Smooth muscle cell of the brain vasculature (primary cell): ENCODE results near the gene SLC24A4.

ENCODE experiments used
- DNase-seq: peaks from one replicate; pipeline ENCODE4 v3.0.0-alpha.2; 2012; ENCODE audit warnings: low read depth, low spot score

SLC24A4 gene

GRCh38 chr14:92437309-92437708 lies 114.3 kb downstream of the SLC24A4 start:
- DNase-seq, result no peak

- no peak for DNase-seq
Measured at GRCh38 chr14:92437729-92438285, 114.8 kb downstream of the SLC24A4 start.

GRCh38 chr14:92439537-92440344 lies 116.8 kb downstream of the SLC24A4 start:
- DNase-seq, result no peak

GRCh38 chr14:92440345-92441003 lies 117.5 kb downstream of the SLC24A4 start:
- no peak for DNase-seq

GRCh38 chr14:92441751-92442504 lies 119.0 kb downstream of the SLC24A4 start:
- no peak for DNase-seq

- DNase-seq, result no peak
Measured at GRCh38 chr14:92443167-92443566, 120.2 kb downstream of the SLC24A4 start.

GRCh38 chr14:92443741-92444140 lies 120.8 kb downstream of the SLC24A4 start:
- no peak for DNase-seq

GRCh38 chr14:92446771-92447170 lies 123.8 kb downstream of the SLC24A4 start:
- no peak for DNase-seq

GRCh38 chr14:92447416-92448197 lies 124.6 kb downstream of the SLC24A4 start:
- no peak for DNase-seq

- DNase-seq, result no peak
Measured at GRCh38 chr14:92448786-92449185, 125.8 kb downstream of the SLC24A4 start.

- DNase-seq, result no peak
Measured at GRCh38 chr14:92449404-92450181, 126.6 kb downstream of the SLC24A4 start.

GRCh38 chr14:92450351-92451070 lies 127.5 kb downstream of the SLC24A4 start:
- DNase-seq, result no peak

GRCh38 chr14:92451245-92451644 lies 128.3 kb downstream of the SLC24A4 start:
- no peak for DNase-seq

GRCh38 chr14:92451755-92452154 lies 128.8 kb downstream of the SLC24A4 start:
- DNase-seq, result no peak

- DNase-seq, result no peak
Measured at GRCh38 chr14:92452471-92452870, 129.5 kb downstream of the SLC24A4 start.

GRCh38 chr14:92453691-92454090 lies 130.7 kb downstream of the SLC24A4 start:
- DNase-seq, result no peak

- no peak for DNase-seq
Measured at GRCh38 chr14:92455231-92455630, 132.3 kb downstream of the SLC24A4 start.

GRCh38 chr14:92456215-92457015 lies 133.4 kb downstream of the SLC24A4 start:
- DNase-seq, result no peak

GRCh38 chr14:92457016-92457565 lies 134.1 kb downstream of the SLC24A4 start:
- no peak for DNase-seq
